Measurements from ENCODE around the gene AKAP8L.

DNA sequence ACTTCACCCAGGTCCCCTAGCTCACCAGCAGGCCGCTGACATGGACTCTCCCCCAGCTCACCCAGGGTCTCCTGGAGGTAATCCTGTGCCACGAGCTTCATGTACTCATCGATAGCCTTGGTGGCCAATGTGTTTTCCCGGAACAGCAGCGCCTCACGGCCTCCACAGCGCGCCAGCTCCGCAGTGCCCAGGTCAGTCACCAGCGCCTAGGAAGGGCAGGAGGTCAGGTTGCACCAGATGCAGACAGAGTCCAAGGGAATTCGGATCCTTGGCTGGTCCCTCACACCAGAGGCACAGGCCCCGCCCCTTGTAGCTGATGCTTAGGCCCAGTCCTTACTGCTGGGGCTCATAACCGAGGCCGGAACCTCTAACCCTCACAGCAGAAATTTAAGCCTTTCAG, 37.7 kb upstream of the AKAP8L start:
- TF ChIP-seq EZH2phosphoT487 (IDR thresholded peaks at IDR 0.05; ENCODE audit: low read depth, severe bottlenecking, unreplicated experiment): no peak
- TF ChIP-seq, protein P1, sequence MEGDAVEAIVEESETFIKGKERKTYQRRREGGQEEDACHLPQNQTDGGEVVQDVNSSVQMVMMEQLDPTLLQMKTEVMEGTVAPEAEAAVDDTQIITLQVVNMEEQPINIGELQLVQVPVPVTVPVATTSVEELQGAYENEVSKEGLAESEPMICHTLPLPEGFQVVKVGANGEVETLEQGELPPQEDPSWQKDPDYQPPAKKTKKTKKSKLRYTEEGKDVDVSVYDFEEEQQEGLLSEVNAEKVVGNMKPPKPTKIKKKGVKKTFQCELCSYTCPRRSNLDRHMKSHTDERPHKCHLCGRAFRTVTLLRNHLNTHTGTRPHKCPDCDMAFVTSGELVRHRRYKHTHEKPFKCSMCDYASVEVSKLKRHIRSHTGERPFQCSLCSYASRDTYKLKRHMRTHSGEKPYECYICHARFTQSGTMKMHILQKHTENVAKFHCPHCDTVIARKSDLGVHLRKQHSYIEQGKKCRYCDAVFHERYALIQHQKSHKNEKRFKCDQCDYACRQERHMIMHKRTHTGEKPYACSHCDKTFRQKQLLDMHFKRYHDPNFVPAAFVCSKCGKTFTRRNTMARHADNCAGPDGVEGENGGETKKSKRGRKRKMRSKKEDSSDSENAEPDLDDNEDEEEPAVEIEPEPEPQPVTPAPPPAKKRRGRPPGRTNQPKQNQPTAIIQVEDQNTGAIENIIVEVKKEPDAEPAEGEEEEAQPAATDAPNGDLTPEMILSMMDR (IDR thresholded peaks at IDR 0.05; ENCODE audit: poor library complexity): no peak

Measured in hepatocyte (in vitro differentiated cells).